GM13977 (cell line): ENCODE measurements around the gene WFS1.

ENCODE experiments used
- DNase-seq: peaks from one replicate; pipeline ENCODE4 v3.0.0; 2012; ENCODE audit warnings: low spot score
- CTCF ChIP-seq: IDR thresholded peaks from 2 replicates; pipeline ENCODE4 v1.5.1; 2012; ENCODE audit warnings: mild to moderate bottlenecking, control low read depth; ENCODE audit not compliant: insufficient read depth; ENCODE audit errors: extremely low read depth, missing control alignments
- in situ Hi-C: fragments of 300-500 bp; cut with MboI; formaldehyde crosslinking; loops from one replicate; pipeline ENCODE4 v1.12.0; 2022; ENCODE audit warnings: low sequenced_read_pairs, low pct_unique_long_range_greater_than_20kb, mixed read lengths, inconsistent platforms; ENCODE audit not compliant: unreplicated experiment

The WFS1 gene

GRCh38 chr4:6302869-6303268 is 33.2 kb downstream of the WFS1 start:
- no peak for DNase-seq
- TF ChIP-seq CTCF: no peak
- in situ Hi-C loops: no loop called here

GRCh38 chr4:6303943-6304342 is 34.3 kb downstream of the WFS1 start:
- in situ Hi-C loops: no loop called here
- no peak for TF ChIP-seq CTCF
- no peak for DNase-seq

GRCh38 chr4:6306299-6306698 is 36.6 kb downstream of the WFS1 start:
- no peak for TF ChIP-seq CTCF
- in situ Hi-C loops: no loop called here

GRCh38 chr4:6307230-6307629 is 37.6 kb downstream of the WFS1 start:
- no peak for DNase-seq
- TF ChIP-seq CTCF: no peak
- in situ Hi-C loops: no loop called here

More at GRCh38 chr4:6306299-6306698, 36.6 kb downstream of the WFS1 start:
- DNase-seq: no peak

- TF ChIP-seq CTCF: no peak
- no peak for DNase-seq
- in situ Hi-C loops: no loop called here
Measured at GRCh38 chr4:6307891-6308290, 38.2 kb downstream of the WFS1 start.

GRCh38 chr4:6308899-6309643 is 39.4 kb downstream of the WFS1 start:
- in situ Hi-C loops: no loop called here
- TF ChIP-seq CTCF: no peak
- DNase-seq: no peak
